Breast epithelium (tissue), 4 donors: ENCODE measurements around the gene RNF212. TPM values are rescaled to one million over a fixed set of nuclear protein-coding genes. Genes with fewer than 3 reads are reported as not detected.

ENCODE experiments used
- DNase-seq, 2 donors: peaks; one replicate each; pipeline ENCODE4 v3.0.0-alpha.2; 2019; ENCODE audit warnings: low spot score in 2 of 2
- H3K27ac ChIP-seq, 2 donors: fragments of 200-600 bp; sonication (generic) in 1 of 2; one replicate each; pipeline ENCODE4 v1.5.1; 2016 to 2019; ENCODE audit warnings: mild to moderate bottlenecking in 1 of 2
- H3K27me3 ChIP-seq, 2 donors: fragments of 200-600 bp; sonication (generic) in 1 of 2; one replicate each; pipeline versions ENCODE4 v1.5.1 to v1.6.0; 2017 to 2019; ENCODE audit warnings: control low read depth in 1 of 2, mild to moderate bottlenecking in 1 of 2
- H3K36me3 ChIP-seq: fragments of 200-600 bp; one replicate; pipeline ENCODE4 v1.5.1; 2019
- H3K4me1 ChIP-seq, 2 donors: fragments of 200-600 bp; sonication (generic); one replicate each; pipeline ENCODE4 v1.5.1; 2016 to 2019; ENCODE audit warnings: control low read depth in 1 of 2
- H3K4me3 ChIP-seq, 3 donors: fragments of 200-600 bp; sonication (generic); 1 replicate in 2 of 3; 2 replicates in 1 of 3; pipeline ENCODE4 v1.5.1; 2016 to 2019; ENCODE audit warnings: mild to moderate bottlenecking in 3 of 3, moderate library complexity in 2 of 3
- H3K9me3 ChIP-seq, 2 donors: fragments of 200-600 bp; sonication (generic) in 1 of 2; one replicate each; pipeline ENCODE4 v1.5.1; 2016 to 2019; ENCODE audit warnings: control low read depth in 1 of 2
- POLR2A ChIP-seq: fragments of 450-650 bp; IDR thresholded peaks from one replicate; pipeline ENCODE4 v1.6.1; 2016; ENCODE audit warnings: antibody characterized with exemption, mild to moderate bottlenecking, moderate library complexity
- POLR2AphosphoS5 ChIP-seq, 3 donors: sonication (generic); formaldehyde crosslinking; IDR thresholded peaks; one replicate each; pipeline ENCODE4 v1.6.1; 2017; ENCODE audit warnings: antibody characterized with exemption in 3 of 3
- intact Hi-C: fragments of 100-400 bp; cut with DNase I; formaldehyde crosslinking; loops from one replicate; pipeline ENCODE4 v1.15.1; 2023; ENCODE audit warnings: low total_unique reads
- total RNA-seq, 3 donors: library from RNA; depleted of rRNA; stranded (reverse); fragments of >200 nt; gene quantifications; one replicate each; pipeline ENCODE4 v1.1.0, GENCODE V29; 2016
- TF ChIP-seq, protein P1 (sequence below), 3 donors: fragments of 450-650 bp; IDR thresholded peaks; one replicate each; pipeline ENCODE4 v1.5.1; 2016 to 2017; ENCODE audit warnings: antibody characterized with exemption in 3 of 3, mild to moderate bottlenecking in 3 of 3, moderate library complexity in 3 of 3

Gene RNF212
- total RNA-seq, 3 donors from 2014 or later: 5.1 to 15.7 (median 6.4) TPM

- Histone ChIP-seq H3K27me3 (peaks cover 0 to 4% of the 10 kb centered on the region in 2 donors), H3K36me3 (no peaks in the 10 kb centered on the region), H3K9me3 (no peaks in the 10 kb centered on the region), H3K4me1 (peaks cover 8 to 34% of the 10 kb centered on the region in 2 donors), H3K4me3 (no peak overlapping the region), H3K27ac (no peak overlapping the region)
- TF ChIP-seq, protein P1, sequence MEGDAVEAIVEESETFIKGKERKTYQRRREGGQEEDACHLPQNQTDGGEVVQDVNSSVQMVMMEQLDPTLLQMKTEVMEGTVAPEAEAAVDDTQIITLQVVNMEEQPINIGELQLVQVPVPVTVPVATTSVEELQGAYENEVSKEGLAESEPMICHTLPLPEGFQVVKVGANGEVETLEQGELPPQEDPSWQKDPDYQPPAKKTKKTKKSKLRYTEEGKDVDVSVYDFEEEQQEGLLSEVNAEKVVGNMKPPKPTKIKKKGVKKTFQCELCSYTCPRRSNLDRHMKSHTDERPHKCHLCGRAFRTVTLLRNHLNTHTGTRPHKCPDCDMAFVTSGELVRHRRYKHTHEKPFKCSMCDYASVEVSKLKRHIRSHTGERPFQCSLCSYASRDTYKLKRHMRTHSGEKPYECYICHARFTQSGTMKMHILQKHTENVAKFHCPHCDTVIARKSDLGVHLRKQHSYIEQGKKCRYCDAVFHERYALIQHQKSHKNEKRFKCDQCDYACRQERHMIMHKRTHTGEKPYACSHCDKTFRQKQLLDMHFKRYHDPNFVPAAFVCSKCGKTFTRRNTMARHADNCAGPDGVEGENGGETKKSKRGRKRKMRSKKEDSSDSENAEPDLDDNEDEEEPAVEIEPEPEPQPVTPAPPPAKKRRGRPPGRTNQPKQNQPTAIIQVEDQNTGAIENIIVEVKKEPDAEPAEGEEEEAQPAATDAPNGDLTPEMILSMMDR (IDR thresholded peaks at IDR 0.05): no peak
- TF ChIP-seq POLR2AphosphoS5 (IDR thresholded peaks at IDR 0.05) (no peak), POLR2A (no peak)
- DNase-seq: no peak
- intact Hi-C loops: no loop called here
Observed at GRCh38 chr4:1036976-1037810, 76.2 kb downstream of the RNF212 start.

GRCh38 chr4:1036095-1036494 lies 77.3 kb downstream of the RNF212 start:
- TF ChIP-seq POLR2A (no peak), POLR2AphosphoS5 (IDR thresholded peaks at IDR 0.05) (no peak)
- TF ChIP-seq, protein P1 (IDR thresholded peaks at IDR 0.05): no peak
- Histone ChIP-seq H3K4me1 (peaks cover 0 to 30% of the 10 kb centered on the region in 2 donors), H3K27ac (peak overlapping the region in 1 of 2 donors; percentile 43), H3K36me3 (no peaks in the 10 kb centered on the region), H3K9me3 (no peaks in the 10 kb centered on the region), H3K27me3 (peaks cover 0 to 13% of the 10 kb centered on the region in 2 donors), H3K4me3 (no peak overlapping the region)
- intact Hi-C loops: no loop called here
- DNase-seq: no peak

DNA sequence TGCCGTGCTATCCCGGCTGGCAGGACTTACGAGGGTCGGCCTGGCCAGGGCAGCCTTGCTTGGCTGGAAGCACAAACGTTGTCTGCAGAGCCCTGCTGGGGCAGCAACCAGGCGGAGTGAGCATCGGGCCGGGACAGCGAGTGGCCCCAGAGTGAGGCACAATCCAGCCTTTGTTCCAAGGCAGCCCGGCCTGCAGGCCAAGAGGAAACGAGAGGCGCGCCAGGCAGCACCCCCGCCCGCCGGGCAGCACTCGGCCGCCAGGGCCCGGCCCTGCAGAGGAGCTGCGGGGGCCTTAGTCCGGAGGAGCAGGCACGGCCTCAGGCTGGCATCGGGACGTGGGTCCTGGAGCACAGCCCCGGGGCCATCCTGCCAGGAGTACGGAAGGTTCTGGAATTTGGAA lies 77.9 kb downstream of the RNF212 start:
- intact Hi-C loops: no loop called here
- peaks cover 0 to 24% of the 10 kb centered on the region in 2 donors for H3K4me1 ChIP-seq
- no peak overlapping the region for H3K4me3 ChIP-seq
- DNase-seq: peak in 1 of 2 donors; percentile 57
- no peaks in the 10 kb centered on the region for H3K36me3 ChIP-seq
- TF ChIP-seq, protein P1 (IDR thresholded peaks at IDR 0.05): no peak
- TF ChIP-seq POLR2AphosphoS5 (IDR thresholded peaks at IDR 0.05) (no peak), POLR2A (no peak)
- peak overlapping the region in 1 of 2 donors; percentile 43 for H3K27ac ChIP-seq
- no peaks in the 10 kb centered on the region for H3K9me3 ChIP-seq
- peaks cover 0 to 14% of the 10 kb centered on the region in 2 donors for H3K27me3 ChIP-seq

DNA sequence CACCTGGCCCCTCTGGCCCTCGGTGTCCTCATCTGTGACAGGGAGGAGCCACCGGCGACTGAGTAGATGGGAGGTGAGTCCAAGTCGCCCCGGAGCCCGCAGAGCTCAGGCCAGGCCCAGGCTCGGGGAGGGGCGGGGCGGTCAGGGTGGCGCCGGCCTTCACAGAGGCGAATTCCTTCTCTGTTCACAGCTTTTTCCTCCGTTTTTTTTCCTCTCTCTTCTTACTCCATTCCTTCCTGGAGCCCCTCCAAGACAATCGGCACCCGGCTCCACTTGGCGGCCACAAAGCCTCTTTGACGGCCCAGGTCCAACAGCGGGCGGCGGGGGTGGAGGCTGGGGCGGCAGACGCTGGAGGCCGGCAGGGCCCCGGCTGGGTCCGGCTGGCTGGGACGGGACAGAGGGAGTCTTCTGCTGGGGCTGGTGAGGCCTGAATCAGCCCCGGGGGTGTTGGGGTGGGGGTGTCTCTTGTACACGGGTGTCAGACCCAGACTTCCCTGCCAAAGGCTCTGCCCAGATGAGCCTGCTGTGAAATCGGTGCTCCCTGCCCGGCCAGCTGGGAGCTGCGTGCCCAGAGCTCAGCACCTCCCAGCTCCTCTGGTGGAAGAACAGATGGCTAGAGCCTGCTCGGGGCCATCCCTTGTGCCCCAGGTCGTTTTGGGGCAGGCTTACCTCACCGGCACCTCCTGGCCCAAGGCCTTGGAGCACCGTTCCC lies 79.4 kb downstream of the RNF212 start:
- H3K36me3 ChIP-seq: no peaks in the 10 kb centered on the region
- intact Hi-C loops: no loop called here
- peaks cover 0 to 16% of the 10 kb centered on the region in 2 donors for H3K4me1 ChIP-seq
- peaks cover 3 to 25% of the 10 kb centered on the region in 2 donors for H3K27me3 ChIP-seq
- TF ChIP-seq, protein P1 (IDR thresholded peaks at IDR 0.05): no peak
- TF ChIP-seq POLR2AphosphoS5 (IDR thresholded peaks at IDR 0.05) (no peak), POLR2A (no peak)
- peak overlapping the region; percentile 10 to 57 (median 22) for H3K4me3 ChIP-seq
- no peak for DNase-seq
- H3K9me3 ChIP-seq: no peaks in the 10 kb centered on the region
- peak overlapping the region; percentile 52 to 82 for H3K27ac ChIP-seq

- DNase-seq: no peak
- Histone ChIP-seq H3K4me3 (no peak overlapping the region), H3K36me3 (no peaks in the 10 kb centered on the region), H3K9me3 (no peaks in the 10 kb centered on the region), H3K4me1 (peaks cover 0 to 16% of the 10 kb centered on the region in 2 donors), H3K27me3 (peaks cover 3 to 25% of the 10 kb centered on the region in 2 donors), H3K27ac (no peak overlapping the region)
- intact Hi-C loops: no loop called here
- TF ChIP-seq POLR2A (no peak), POLR2AphosphoS5 (IDR thresholded peaks at IDR 0.05) (no peak)
- TF ChIP-seq, protein P1 (IDR thresholded peaks at IDR 0.05): no peak
Observed at GRCh38 chr4:1032861-1033260, 80.5 kb downstream of the RNF212 start.
